ENCODE data around the gene SEC14L2. TPM values are rescaled to one million over a fixed set of nuclear protein-coding genes. Genes with fewer than 3 reads are reported as not detected.

SEC14L2 gene
- total and polyA plus RNA-seq, 10 of the 15 experiments (the other 5 are each of a cell fraction or from before 2014, with no cell fraction given) = 0.08 to 4.0 (median 0.48) TPM

DNA sequence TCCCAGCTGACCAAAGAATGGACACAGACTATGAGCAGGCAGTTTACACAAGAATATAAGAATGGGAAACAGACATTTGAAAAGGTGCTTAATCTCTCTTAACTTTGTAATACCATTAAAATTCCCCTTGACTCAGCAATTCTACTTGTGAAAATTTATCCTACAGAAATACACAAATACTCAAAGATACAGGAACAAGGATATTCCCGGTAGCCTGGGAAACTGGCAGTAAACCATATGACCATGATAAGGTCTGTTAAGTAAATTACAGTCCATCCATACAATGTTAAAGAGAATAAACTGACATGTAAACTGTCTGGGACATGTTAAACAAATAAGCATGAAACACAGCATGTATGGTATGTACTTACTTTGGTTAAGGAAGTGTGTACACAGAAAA is 20.0 kb downstream of the SEC14L2 start:
- intact Hi-C loops (cut with micrococcal nuclease; ENCODE audit: unreplicated experiment) = no loop called here
- WGBS (ENCODE audit: insufficient coverage, insufficient replicate concordance, low lambda C conversion rate, missing lambda C conversion rate) = 100% methylated on average over 1 of the region's 1 CpG
- BruUV-seq (replicated peaks) = no TSS peak
- SMC1A ChIA-PET (ENCODE audit: uncharacterized antibody, unreplicated experiment) = no interaction called here
- in situ Hi-C loops (cut with MboI) = no loop called here
- Histone ChIP-seq H2AFZ (ENCODE audit: control insufficient read depth, low read depth, low read length) (no peak overlapping the region), H3K36me3 (ENCODE audit: control insufficient read depth in 2 of 2, insufficient read depth in 2 of 2, low read length in 1 of 2) (peaks cover 0 to 17% of the 10 kb centered on the region in 2 experiments; a peak in 2 of 4 replicates), H3K9me3 (replicated peaks; ENCODE audit: control insufficient read depth, insufficient read depth, low read length) (no peaks in the 10 kb centered on the region), H3K4me3 (no peak overlapping the region), H3K27ac (ENCODE audit: control insufficient read depth, insufficient read depth) (no peak overlapping the region), H3K4me2 (ENCODE audit: control insufficient read depth, insufficient read depth) (no peak overlapping the region), H3K79me2 (ENCODE audit: control insufficient read depth, insufficient read depth, low read length) (peaks cover 6% of the 10 kb centered on the region), H3K27me3 (replicated peaks in 1 of 2; ENCODE audit: control insufficient read depth in 2 of 2, insufficient read depth in 2 of 2, low read length in 1 of 2) (no peaks in the 10 kb centered on the region), H3K4me1 (ENCODE audit: control insufficient read depth, insufficient read depth, low read length) (peaks cover 4% of the 10 kb centered on the region), H3K9ac (ENCODE audit: control insufficient read depth, insufficient read depth, low read length) (no peak overlapping the region), H4K20me1 (ENCODE audit: control insufficient read depth, insufficient read depth) (no peaks in the 10 kb centered on the region)
- FAIRE-seq = no peak
- CTCF ChIA-PET = interaction anchor here (0.7 kb wide), 1 partner anchor 29 kb away, joined by 3 read pairs; the partner anchor contains the start of gene RNF215
- TF ChIP-seq BRCA1 (IDR thresholded peaks at IDR 0.05; ENCODE audit: low read depth, low read length) = no peak
- no peak for TF ChIP-seq TCF7 (IDR thresholded peaks at IDR 0.05; ENCODE audit: borderline replicate concordance)
- TF ChIP-seq FOS (IDR thresholded peaks at IDR 0.05; ENCODE audit: borderline replicate concordance, extremely low read depth, insufficient read length) = no peak
- TF ChIP-seq, protein P1, sequence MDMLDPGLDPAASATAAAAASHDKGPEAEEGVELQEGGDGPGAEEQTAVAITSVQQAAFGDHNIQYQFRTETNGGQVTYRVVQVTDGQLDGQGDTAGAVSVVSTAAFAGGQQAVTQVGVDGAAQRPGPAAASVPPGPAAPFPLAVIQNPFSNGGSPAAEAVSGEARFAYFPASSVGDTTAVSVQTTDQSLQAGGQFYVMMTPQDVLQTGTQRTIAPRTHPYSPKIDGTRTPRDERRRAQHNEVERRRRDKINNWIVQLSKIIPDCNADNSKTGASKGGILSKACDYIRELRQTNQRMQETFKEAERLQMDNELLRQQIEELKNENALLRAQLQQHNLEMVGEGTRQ (IDR thresholded peaks at IDR 0.05; ENCODE audit: borderline replicate concordance, low read depth, low read length) = no peak
- TF ChIP-seq SREBF1 (IDR thresholded peaks at IDR 0.05; ENCODE audit: low read length) = no peak
- RAD21 ChIA-PET (ENCODE audit: unreplicated experiment) = no interaction called here
- no peak for ATAC-seq
- POLR2A ChIA-PET = interaction anchor here (1.1 kb wide), 1 partner anchor 21 kb away, joined by 5 read pairs; no protein-coding TSS in a partner anchor
- no peak for DNase-seq (ENCODE audit: low read depth, low spot score)

Data from GM12878 (cell line).